HepG2 (cell line): ENCODE measurements around the gene WEE1. TPM values are rescaled to one million over a fixed set of nuclear protein-coding genes. Genes with fewer than 3 reads are reported as not detected.
A peak's percentile ranks its signal among the peaks of the same experiment; 100 is the strongest.

Experiments
- BCL3 ChIP-seq: sonication (generic); formaldehyde crosslinking; IDR thresholded peaks from 2 replicates; pipeline ENCODE4 v1.5.1; 2020; ENCODE audit warnings: mild to moderate bottlenecking, missing genetic modification reagents, moderate library complexity
- CTCF ChIP-seq: sonication (generic); formaldehyde crosslinking; IDR thresholded peaks from 2 replicates; pipeline ENCODE4 v1.5.0; 2020; ENCODE audit warnings: mild to moderate bottlenecking, missing genetic modification reagents, moderate library complexity
- ETV6 ChIP-seq: sonication (generic); formaldehyde crosslinking; conservative IDR thresholded peaks from 2 replicates; pipeline ENCODE4 v1.4.0; 2020; ENCODE audit warnings: missing genetic modification reagents
- FOSL2 ChIP-seq: sonication (generic); formaldehyde crosslinking; IDR thresholded peaks from 2 replicates; pipeline ENCODE4 v1.4.0; 2020; ENCODE audit warnings: missing genetic modification reagents
- GTF2F1 ChIP-seq: fragments of 150-350 bp; IDR thresholded peaks from 2 replicates; pipeline ENCODE4 v1.6.1; 2014; ENCODE audit warnings: low read length
- GZF1 ChIP-seq: sonication (generic); formaldehyde crosslinking; IDR thresholded peaks from 2 replicates; pipeline ENCODE4 v1.5.1; 2020; ENCODE audit warnings: mild to moderate bottlenecking, missing genetic modification reagents
- HOMEZ ChIP-seq: IDR thresholded peaks from 2 replicates; pipeline ENCODE4 v1.6.1; 2016; ENCODE audit warnings: low read depth
- IKZF4 ChIP-seq: sonication (generic); formaldehyde crosslinking; IDR thresholded peaks from 2 replicates; pipeline ENCODE4 v1.5.1; 2020; ENCODE audit warnings: borderline replicate concordance, mild to moderate bottlenecking, low read depth, missing genetic modification reagents; ENCODE audit errors: not compliant biosample characterization
- LBX2 ChIP-seq: sonication (generic); formaldehyde crosslinking; IDR thresholded peaks from 2 replicates; pipeline ENCODE4 v1.5.0; 2020; ENCODE audit warnings: missing genetic modification reagents, mild to moderate bottlenecking, borderline replicate concordance
- MIXL1 ChIP-seq: IDR thresholded peaks from 2 replicates; pipeline ENCODE4 v1.6.1; 2016
- MZF1 ChIP-seq: sonication (generic); formaldehyde crosslinking; IDR thresholded peaks from 2 replicates; pipeline ENCODE4 v1.8.1; 2023; ENCODE audit warnings: mild to moderate bottlenecking, missing genetic modification reagents, borderline replicate concordance
- NFATC3 ChIP-seq: sonication (generic); formaldehyde crosslinking; IDR thresholded peaks from 2 replicates; pipeline ENCODE4 v1.5.1; 2020; ENCODE audit warnings: mild to moderate bottlenecking, missing genetic modification reagents
- RBAK ChIP-seq: sonication (generic); formaldehyde crosslinking; IDR thresholded peaks from 2 replicates; pipeline ENCODE4 v1.5.1; 2020; ENCODE audit warnings: mild to moderate bottlenecking, missing genetic modification reagents
- SOX5 ChIP-seq: IDR thresholded peaks from 2 replicates; pipeline ENCODE4 v1.6.1; 2016; ENCODE audit warnings: borderline replicate concordance
- TEAD2 ChIP-seq: sonication (generic); formaldehyde crosslinking; IDR thresholded peaks from 2 replicates; pipeline ENCODE4 v1.9.0; 2021; ENCODE audit warnings: missing genetic modification reagents
- ZBTB38 ChIP-seq: sonication (generic); formaldehyde crosslinking; IDR thresholded peaks from 2 replicates; pipeline ENCODE4 v1.5.1; 2020; ENCODE audit warnings: mild to moderate bottlenecking, missing genetic modification reagents
- ZC3H4 ChIP-seq: sonication (generic); formaldehyde crosslinking; IDR thresholded peaks from 2 replicates; pipeline ENCODE4 v1.4.0; 2020; ENCODE audit warnings: missing genetic modification reagents, borderline replicate concordance
- ZFP82 ChIP-seq: sonication (generic); formaldehyde crosslinking; IDR thresholded peaks from 2 replicates; pipeline ENCODE4 v1.5.1; 2020; ENCODE audit warnings: mild to moderate bottlenecking, missing genetic modification reagents, borderline replicate concordance
- ZNF18 ChIP-seq: sonication (generic); formaldehyde crosslinking; IDR thresholded peaks from 2 replicates; pipeline ENCODE4 v1.8.0; 2022; ENCODE audit warnings: mild to moderate bottlenecking, missing genetic modification reagents; ENCODE audit not compliant: insufficient replicate concordance
- ZNF264 ChIP-seq: sonication (generic); formaldehyde crosslinking; IDR thresholded peaks from 2 replicates; pipeline ENCODE4 v1.4.0; 2020; ENCODE audit warnings: missing genetic modification reagents
- ZNF556 ChIP-seq: sonication (generic); formaldehyde crosslinking; IDR thresholded peaks from 2 replicates; pipeline ENCODE4 v1.4.0; 2020; ENCODE audit warnings: mild to moderate bottlenecking, missing genetic modification reagents, borderline replicate concordance
- ZNF747 ChIP-seq: sonication (generic); formaldehyde crosslinking; IDR thresholded peaks from 2 replicates; pipeline ENCODE4 v1.8.1; 2023; ENCODE audit warnings: missing genetic modification reagents, mild to moderate bottlenecking, borderline replicate concordance
- polyA plus RNA-seq, 8 experiments: library from polyadenylated mRNA; depleted of rRNA in 3 of 8; stranded (reverse) in 7 of 8; unstranded in 1 of 8; fragments of >200 nt; fragmentation: Illumina TruSeq in 4 of 8; extraction: Trizol in 4 of 8; gene quantifications; 2 replicates each; pipeline versions ENCODE4 v1.2.1 to v1.2.3, GENCODE V29; 2011 to 2016; ENCODE audit warnings: low read depth in 4 of 8, missing spikeins in 1 of 8, mixed read lengths in 1 of 8; ENCODE audit not compliant: insufficient read depth in 1 of 8
- total RNA-seq, 5 experiments: library from RNA; depleted of rRNA; stranded (reverse); fragments of >200 nt; fragmentation: Illumina TruSeq; extraction: Trizol; gene quantifications; 2 replicates each; pipeline ENCODE4 v1.2.3, GENCODE V29; 2016; ENCODE audit warnings: low read depth in 1 of 5

The WEE1 gene
- total and polyA plus RNA-seq, 2 of the 13 experiments (the other 11 are each of a cell fraction or from before 2014, with no cell fraction given) = 31.4 to 63.7 TPM

GRCh38 chr11:9613118-9613829 lies 39.8 kb downstream of the WEE1 start (continued):
- TF ChIP-seq SOX5 (CRISPR knock-in tag) (peak; percentile 65; the same call in 1 of the 2 replicates), ZC3H4 (no peak), MZF1 (no peak), MIXL1 (CRISPR knock-in tag) (peak; percentile 25; the same call in 1 of the 2 replicates), CTCF (CRISPR knock-in tag) (peak; percentile 95), IKZF4 (CRISPR knock-in tag) (no peak), ZBTB38 (CRISPR knock-in tag) (peak; percentile 69), ZFP82 (0 out of 2 replicates have a peak, but pooled peaks have one; percentile 38), ZNF264 (peak; percentile 57; the same call in 1 of the 2 replicates), ZNF747 (CRISPR knock-in tag) (0 out of 2 replicates have a peak, but pooled peaks have one; percentile 27), RBAK (CRISPR knock-in tag) (peak; percentile 84; the same call in 1 of the 2 replicates), ETV6 (CRISPR knock-in tag) (no peak), HOMEZ (CRISPR knock-in tag) (peak; percentile 48; the same call in 1 of the 2 replicates), ZNF556 (CRISPR knock-in tag) (no peak; the same call in 1 of the 2 replicates), ZNF18 (CRISPR knock-in tag) (peak; percentile 46), GTF2F1 (no peak), BCL3 (CRISPR knock-in tag) (no peak; the same call in 1 of the 2 replicates), LBX2 (0 out of 2 replicates have a peak, but pooled peaks have one; percentile 30), TEAD2 (CRISPR knock-in tag) (no peak), FOSL2 (CRISPR knock-in tag) (peak; percentile 96), NFATC3 (CRISPR knock-in tag) (no peak), GZF1 (CRISPR knock-in tag) (no peak)
